Measurements from ENCODE around the gene DNAI1.

- TF ChIP-seq CTCF (IDR thresholded peaks at IDR 0.05) (no peak), POLR2A (IDR thresholded peaks at IDR 0.05) (no peak)
These were observed 100.5 kb downstream of the DNAI1 start for GRCh38 chr9:34558919-34559623.

All from esophagus squamous epithelium (tissue), 4 donors.